HG03025 (cell line): ENCODE data around the gene MECR.

ENCODE experiments used
- ATAC-seq: cut with Tn5 transposase; IDR thresholded peaks from one replicate; pipeline ENCODE4 v1.9.1; 2021; ENCODE audit warnings: mild to moderate bottlenecking, moderate library complexity; ENCODE audit not compliant: unreplicated experiment, low FRiP score

Gene MECR

GRCh38 chr1:29230553-29231378 lies at the start of gene MECR:
TSS of gene MECR (minus strand) at chr1:29230934. CDS start at chr1:29230906, 28 bp downstream.
- ATAC-seq, result peak; percentile 86

- no peak for ATAC-seq
Measured at GRCh38 chr1:29279951-29280391, 49.2 kb upstream of the MECR start.

GRCh38 chr1:29279406-29279805 lies 48.7 kb upstream of the MECR start:
- ATAC-seq, result no peak

- no peak for ATAC-seq
Measured at GRCh38 chr1:29278124-29278523, 47.4 kb upstream of the MECR start.

- no peak for ATAC-seq
Measured at GRCh38 chr1:29275435-29275834, 44.7 kb upstream of the MECR start.

GRCh38 chr1:29272147-29272907 lies 41.6 kb upstream of the MECR start:
- no peak for ATAC-seq

GRCh38 chr1:29271724-29272123 lies 41.0 kb upstream of the MECR start:
- no peak for ATAC-seq

GRCh38 chr1:29270929-29271521 lies 40.3 kb upstream of the MECR start:
- ATAC-seq, result no peak

- ATAC-seq, result no peak
Measured at GRCh38 chr1:29269382-29269781, 38.6 kb upstream of the MECR start.

- ATAC-seq, result no peak
Measured at GRCh38 chr1:29267321-29268070, 36.8 kb upstream of the MECR start.

- ATAC-seq, result no peak
Measured at GRCh38 chr1:29266912-29267311, 36.2 kb upstream of the MECR start.

GRCh38 chr1:29264773-29265389 lies 34.1 kb upstream of the MECR start:
- ATAC-seq, result no peak

- ATAC-seq, result no peak
Measured at GRCh38 chr1:29260531-29260930, 29.8 kb upstream of the MECR start.

GRCh38 chr1:29259802-29260441 lies 29.2 kb upstream of the MECR start:
- ATAC-seq, result no peak

GRCh38 chr1:29258976-29259801 lies 28.5 kb upstream of the MECR start:
- no peak for ATAC-seq

GRCh38 chr1:29258189-29258975 lies 27.6 kb upstream of the MECR start:
- ATAC-seq, result no peak

GRCh38 chr1:29256979-29257804 lies 26.5 kb upstream of the MECR start:
- no peak for ATAC-seq
